RPMI8226 (cell line): Measurements from ENCODE around the gene RALGPS2.

ENCODE experiments used
- DNase-seq: peaks from one replicate; pipeline ENCODE4 v3.0.0-alpha.2; 2015

The RALGPS2 gene

GRCh38 chr1:178724728-178725465 lies at the start of gene RALGPS2:
Gene RALGPS2, plus strand, starts transcription at chr1:178725244. Its CDS starts 51,521 bp downstream, at chr1:178776765.
- DNase-seq: peak; percentile 57

DNA sequence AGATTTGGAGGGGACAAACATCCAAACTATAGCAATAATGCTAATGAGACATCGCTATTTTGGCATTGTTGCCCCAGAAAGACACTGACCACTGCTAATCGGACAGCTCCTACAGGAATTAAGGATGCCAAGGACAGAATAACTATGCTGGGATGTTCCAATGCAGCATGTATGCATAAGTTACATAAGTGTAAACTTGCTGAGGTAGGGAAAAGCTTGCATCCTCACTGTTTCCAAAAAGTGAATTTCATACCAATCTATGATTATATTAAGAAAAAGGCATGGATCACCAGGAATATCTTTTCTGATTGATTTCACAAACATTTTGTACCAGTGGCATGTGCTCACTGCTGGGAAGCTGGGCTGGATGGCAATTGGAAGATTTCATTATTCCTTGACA lies 45.8 kb upstream of the RALGPS2 start:
- no peak for DNase-seq

GRCh38 chr1:178682429-178682828 lies 42.6 kb upstream of the RALGPS2 start:
- no peak for DNase-seq

DNA sequence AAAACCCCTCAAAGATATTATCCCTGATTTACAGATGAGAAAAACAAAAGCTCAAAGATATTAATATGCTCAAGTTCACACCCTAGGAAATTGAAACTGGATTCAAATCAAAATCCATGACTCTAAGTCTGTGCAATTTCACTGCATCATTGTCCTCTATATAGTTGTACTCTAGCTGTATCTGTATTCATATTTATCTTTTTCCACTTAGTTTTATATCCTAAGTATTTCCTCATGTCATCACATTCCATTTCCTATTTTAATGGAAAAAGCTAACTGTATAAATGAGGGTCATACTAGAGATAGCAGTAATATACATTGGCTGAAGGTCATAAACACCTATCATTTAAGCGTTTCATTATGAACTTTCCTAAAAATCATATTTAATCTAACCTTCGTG lies 42.2 kb upstream of the RALGPS2 start:
- DNase-seq: no peak

- DNase-seq: no peak
Observed at GRCh38 chr1:178683291-178683690, 41.8 kb upstream of the RALGPS2 start.

DNA sequence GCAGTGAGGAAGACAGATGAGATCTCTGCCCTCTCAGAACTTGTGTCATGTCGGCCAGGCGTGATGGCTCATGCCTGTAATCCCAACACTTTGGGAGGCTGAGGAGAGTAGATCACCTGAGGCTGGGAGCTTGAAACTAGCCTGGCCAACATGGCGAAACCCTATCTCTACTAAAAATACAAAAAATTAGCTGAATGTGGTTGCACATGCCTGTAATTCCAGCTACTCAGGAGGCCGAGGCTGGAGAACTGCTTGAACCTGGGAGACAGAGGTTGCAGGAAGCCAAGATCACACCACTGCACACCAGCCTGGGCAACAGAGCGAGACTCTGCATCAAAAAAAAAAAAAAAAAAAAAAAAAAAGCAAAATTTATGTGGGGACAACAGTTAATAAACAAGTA lies 40.9 kb upstream of the RALGPS2 start:
- DNase-seq: no peak

DNA sequence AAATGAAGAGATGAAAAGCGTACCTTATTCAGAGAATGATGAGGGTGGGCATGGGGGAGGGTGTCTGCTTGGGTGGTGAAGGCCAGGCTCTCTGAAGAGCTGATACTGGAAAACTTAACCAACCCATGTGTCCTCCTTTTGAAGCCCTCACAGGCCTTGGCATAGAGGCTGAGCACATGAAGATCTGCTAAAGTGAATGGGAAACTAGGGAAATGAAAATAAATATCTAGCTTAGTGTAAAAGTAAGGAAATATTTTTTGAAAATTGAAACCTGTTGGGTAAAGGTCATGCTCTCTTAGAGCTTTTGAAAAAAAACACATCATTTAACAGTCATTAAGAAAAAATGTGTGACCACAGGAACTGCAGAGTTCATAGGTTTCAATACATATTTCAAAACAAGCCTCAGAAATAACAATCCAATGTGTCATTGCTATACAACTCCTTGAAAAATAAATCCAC lies 40.5 kb upstream of the RALGPS2 start:
- DNase-seq: no peak

- DNase-seq: no peak
Observed at GRCh38 chr1:178686407-178686806, 38.6 kb upstream of the RALGPS2 start.

- DNase-seq: no peak
Observed at GRCh38 chr1:178688244-178688643, 36.8 kb upstream of the RALGPS2 start.

GRCh38 chr1:178689769-178690168 lies 35.3 kb upstream of the RALGPS2 start:
- DNase-seq: no peak

DNA sequence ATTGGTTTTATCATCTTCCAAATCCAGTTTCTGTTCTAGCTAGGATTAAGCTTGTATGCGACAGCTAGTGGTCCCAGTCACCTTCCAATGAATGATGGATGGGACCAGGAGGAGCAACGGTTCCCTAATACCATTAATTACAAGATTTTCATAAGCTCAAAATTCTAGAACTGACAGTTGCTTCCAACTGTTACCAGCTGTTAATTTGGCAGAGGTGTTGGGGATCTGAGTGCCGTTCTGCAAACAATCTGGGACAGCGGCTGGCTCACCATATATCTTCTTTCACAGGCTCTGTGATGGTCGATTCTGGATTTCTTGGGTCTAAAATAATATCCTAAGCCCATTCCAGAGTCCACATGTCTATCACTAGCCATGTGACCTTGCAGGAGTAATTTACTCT lies 34.5 kb upstream of the RALGPS2 start:
- no peak for DNase-seq

DNA sequence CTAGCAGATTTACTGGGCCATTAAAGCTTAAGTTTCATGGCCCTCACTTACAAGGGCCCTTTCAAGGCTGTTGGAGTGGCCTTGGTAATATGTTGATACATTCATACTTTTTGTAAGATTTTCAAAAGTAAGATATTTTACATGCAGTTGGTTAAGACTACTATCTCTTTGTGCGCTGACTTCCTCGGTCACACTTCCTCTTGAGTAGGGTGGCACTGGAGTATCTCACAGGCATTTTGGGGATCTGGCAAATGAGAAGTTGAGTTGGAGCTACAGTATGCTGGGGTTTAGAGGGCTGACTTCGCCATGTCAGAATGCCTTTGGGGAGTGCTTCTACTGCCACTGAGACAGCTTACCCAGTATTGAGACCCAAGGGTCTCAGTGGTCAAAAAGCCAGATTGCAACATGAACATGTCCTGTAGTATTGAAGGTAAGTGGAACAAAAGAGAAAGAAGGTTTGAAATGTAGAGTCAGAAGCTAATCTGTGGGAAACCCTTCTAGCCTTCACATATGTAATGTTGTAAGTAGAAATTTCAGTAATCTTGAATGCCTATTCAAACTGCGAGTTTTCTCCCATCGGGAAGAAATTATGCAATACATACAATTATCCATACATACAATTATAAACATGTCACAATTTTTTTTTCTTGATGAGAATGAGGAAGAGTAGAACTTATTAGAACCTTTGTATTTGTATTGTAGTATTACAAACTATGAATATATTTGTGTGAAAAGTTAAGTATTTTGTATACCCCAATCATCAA lies 32.3 kb upstream of the RALGPS2 start:
- DNase-seq: no peak

GRCh38 chr1:178693366-178693765 lies 31.7 kb upstream of the RALGPS2 start:
- DNase-seq: no peak

DNA sequence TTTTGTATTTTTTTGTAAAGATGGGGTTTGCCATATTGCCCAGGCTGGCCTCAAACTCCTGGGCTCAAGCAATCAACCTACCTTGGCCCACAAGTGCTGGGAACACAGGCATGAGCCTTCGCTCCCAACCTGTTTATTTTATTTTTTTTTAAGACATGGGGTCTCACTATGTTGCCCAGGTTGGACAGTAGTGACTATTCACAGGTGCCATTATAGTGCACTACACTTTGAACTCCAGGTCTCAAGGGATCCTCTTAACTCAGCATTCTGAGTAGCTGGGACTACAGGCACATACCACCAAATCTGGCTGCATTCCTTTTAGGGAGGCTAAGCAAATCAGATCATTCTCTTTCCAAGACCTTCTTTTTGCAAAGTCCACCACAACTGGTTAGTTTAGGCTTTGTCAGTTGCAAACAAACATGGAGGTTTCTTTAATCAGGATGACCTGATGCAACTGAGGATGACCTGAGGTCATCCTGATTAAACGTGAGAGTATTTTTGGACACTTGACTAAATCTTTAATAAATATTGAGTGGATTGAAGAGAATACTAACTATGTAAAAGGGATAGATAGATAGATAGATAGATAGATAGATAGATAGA lies 30.0 kb upstream of the RALGPS2 start:
- DNase-seq: no peak

DNA sequence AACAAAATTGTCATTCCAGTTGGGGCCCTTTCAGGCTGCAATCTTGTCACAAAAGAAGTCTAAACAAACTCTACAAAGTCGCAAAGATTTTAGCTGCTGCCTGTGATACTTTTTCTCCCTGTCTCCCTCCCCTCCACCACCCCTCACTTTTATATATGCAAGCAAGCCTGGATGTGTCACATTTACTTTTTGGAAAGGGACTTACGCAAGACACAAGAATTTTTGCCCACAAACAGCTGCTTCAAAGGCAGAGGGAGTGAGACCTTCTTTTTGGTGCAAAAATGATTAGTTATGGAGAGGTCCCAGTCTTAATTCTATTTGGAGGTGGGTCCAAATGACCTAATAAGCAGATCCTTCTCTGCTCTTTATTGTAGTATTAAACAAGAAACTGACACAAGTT lies 22.9 kb upstream of the RALGPS2 start:
- no peak for DNase-seq

- no peak for DNase-seq
Observed at GRCh38 chr1:178704833-178705232, 20.2 kb upstream of the RALGPS2 start.

DNA sequence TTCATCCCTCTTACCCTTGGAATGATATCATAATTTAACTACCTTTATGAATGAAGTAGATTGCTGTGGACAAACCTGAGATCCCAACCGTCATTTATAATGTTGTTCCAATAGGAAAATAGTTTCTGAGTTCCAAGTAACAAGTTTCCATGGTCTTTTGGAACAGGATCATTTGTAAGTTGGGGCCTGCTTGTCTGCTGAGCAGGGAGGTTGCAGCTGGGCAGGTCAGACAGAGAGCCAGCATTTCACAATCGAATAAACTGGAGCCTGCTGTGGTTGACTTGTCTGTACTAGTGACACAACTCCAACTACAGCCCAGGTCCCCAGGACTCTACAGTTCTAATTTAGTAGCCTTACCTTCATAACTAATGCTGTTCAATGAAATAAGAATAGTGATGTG lies 18.6 kb upstream of the RALGPS2 start:
- no peak for DNase-seq

DNA sequence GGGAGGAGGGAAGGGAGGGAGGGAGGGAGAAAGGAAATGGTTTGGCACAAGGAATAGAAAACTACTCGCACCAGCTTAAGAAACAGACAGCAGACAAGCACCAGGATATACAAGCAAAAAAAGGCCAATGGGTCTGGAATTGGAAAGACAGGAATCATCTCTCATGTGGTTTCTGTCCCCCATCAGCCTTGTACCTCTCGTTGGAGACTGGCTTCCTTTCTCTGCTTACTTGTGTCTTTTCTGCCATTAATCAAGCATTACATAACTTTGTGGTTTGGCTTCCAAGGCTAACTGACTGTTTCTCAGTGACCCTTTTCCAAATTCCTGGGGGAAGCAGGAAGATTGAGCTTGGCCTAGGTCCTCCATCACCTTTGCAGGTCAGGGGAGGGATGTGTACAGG lies 11.8 kb upstream of the RALGPS2 start:
- no peak for DNase-seq

DNA sequence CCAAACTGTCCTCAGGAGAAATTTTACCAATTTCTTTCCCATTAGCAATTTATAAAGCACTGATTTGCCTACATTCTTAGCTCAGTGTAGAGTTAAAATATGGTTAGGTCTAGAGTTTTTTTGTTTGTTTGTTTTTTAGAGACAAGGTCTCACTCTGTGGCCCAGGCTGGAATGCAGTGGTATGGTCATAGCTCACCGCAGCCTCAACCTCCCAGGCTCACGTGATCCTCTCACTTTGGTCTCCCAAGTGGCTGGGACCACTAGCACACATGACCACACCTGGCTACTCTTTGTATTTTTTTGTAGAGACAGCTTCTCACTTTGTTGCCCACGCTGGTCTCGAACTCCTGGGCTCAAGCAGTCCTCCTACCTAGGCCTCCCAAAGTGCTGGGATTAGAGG lies 10.6 kb upstream of the RALGPS2 start:
- no peak for DNase-seq

- DNase-seq: no peak
Observed at GRCh38 chr1:178716111-178716510, 8.9 kb upstream of the RALGPS2 start.

- no peak for DNase-seq
Observed at GRCh38 chr1:178718520-178718919, 6.5 kb upstream of the RALGPS2 start.

- no peak for DNase-seq
Observed at GRCh38 chr1:178723546-178723945, 1.5 kb upstream of the RALGPS2 start.

DNA sequence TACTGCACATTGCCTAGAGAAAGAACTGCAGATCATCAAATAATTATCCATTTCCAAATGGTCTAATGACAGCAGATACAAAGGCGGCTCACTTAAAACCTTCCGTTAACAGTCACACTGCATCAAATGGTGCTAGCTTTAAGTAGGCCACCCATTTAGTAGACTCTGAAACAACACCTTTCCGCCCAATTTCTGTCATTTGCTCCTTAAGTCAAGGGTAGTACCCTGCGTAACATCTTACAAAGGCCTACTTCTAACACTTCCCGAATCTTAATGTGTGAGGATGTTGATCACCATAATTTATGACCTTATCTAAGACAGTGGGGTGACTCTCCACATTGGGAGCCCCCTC lies 692 bp upstream of the RALGPS2 start:
- DNase-seq: no peak

- DNase-seq: peak; percentile 21
Observed at GRCh38 chr1:178725466-178726086, 532 bp downstream of the RALGPS2 start.
